Sigmoid colon (tissue), 4 donors: ENCODE results near the gene SH3RF3.

Experiments used
- EP300 ChIP-seq, 4 donors: sonication (generic); formaldehyde crosslinking; IDR thresholded peaks; one replicate each; pipeline ENCODE4 v1.6.1; 2017; ENCODE audit warnings: antibody characterized with exemption in 4 of 4
- POLR2A ChIP-seq, 2 donors: fragments of 450-650 bp; IDR thresholded peaks; one replicate each; pipeline ENCODE4 v1.6.1; 2016; ENCODE audit warnings: antibody characterized with exemption in 2 of 2, mild to moderate bottlenecking in 2 of 2, moderate library complexity in 2 of 2
- TF ChIP-seq, protein P1 (sequence below), 4 experiments: fragments of 450-650 bp in 3 of 4; fragments of 200-600 bp in 1 of 4; IDR thresholded peaks; one replicate each; pipeline ENCODE4 v1.5.1; 2016 to 2019; ENCODE audit warnings: antibody characterized with exemption in 4 of 4, mild to moderate bottlenecking in 3 of 4, moderate library complexity in 2 of 4

DNA sequence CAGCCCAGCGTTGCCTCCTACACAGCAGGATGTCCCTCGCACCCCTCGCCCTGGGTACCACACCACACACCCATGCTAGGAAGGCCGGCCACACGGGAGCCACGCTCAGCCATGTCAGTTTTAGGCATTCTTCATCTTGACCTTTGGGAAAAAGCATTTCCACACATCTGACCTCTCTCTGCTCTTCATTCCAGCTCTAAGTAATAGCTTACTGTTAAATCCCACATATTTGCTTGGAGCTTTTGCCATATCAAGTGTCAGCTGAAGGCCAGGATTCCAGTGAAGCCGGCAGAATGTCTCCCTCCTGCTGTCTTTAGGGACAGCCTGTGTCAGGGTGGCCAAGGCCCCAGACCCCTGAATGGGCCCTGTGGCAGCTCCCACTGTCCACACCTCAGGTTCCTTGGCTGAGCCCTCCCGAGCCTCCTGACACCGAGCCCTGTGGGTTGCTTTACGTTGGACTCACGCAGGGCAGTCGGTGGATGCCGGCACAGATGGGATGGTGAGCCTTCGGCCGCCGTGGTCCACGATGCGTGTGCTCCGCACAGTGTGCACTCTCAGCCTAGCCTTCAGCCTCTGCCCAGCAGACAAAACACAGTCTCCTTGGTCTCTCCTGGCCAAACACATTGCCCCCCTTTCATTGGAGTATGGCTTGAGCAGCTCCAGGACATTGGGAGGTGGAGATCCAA, 282.8 kb downstream of the SH3RF3 start:
- TF ChIP-seq POLR2A (IDR thresholded peaks at IDR 0.05) (no peak), EP300 (IDR thresholded peaks at IDR 0.05) (no peak)
- TF ChIP-seq, protein P1, sequence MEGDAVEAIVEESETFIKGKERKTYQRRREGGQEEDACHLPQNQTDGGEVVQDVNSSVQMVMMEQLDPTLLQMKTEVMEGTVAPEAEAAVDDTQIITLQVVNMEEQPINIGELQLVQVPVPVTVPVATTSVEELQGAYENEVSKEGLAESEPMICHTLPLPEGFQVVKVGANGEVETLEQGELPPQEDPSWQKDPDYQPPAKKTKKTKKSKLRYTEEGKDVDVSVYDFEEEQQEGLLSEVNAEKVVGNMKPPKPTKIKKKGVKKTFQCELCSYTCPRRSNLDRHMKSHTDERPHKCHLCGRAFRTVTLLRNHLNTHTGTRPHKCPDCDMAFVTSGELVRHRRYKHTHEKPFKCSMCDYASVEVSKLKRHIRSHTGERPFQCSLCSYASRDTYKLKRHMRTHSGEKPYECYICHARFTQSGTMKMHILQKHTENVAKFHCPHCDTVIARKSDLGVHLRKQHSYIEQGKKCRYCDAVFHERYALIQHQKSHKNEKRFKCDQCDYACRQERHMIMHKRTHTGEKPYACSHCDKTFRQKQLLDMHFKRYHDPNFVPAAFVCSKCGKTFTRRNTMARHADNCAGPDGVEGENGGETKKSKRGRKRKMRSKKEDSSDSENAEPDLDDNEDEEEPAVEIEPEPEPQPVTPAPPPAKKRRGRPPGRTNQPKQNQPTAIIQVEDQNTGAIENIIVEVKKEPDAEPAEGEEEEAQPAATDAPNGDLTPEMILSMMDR (IDR thresholded peaks at IDR 0.05), result no peak
